GM12864 (cell line): ENCODE measurements around the gene GARIN3.

ENCODE experiments used
- DNase-seq: peaks from one replicate; pipeline ENCODE4 v3.0.0-alpha.2; 2011; ENCODE audit warnings: low read depth
- H3K4me3 ChIP-seq: 2 replicates; pipeline ENCODE4 v1.5.1; 2011; ENCODE audit warnings: mild to moderate bottlenecking, low read depth, low read length, control low read depth
- TF ChIP-seq, protein P1 (sequence below): IDR thresholded peaks from 2 replicates; pipeline ENCODE4 v1.5.1; 2011; ENCODE audit warnings: low read depth, mild to moderate bottlenecking, moderate library complexity, low read length, control low read depth, inconsistent platforms; ENCODE audit errors: missing control alignments

The GARIN3 gene

DNA sequence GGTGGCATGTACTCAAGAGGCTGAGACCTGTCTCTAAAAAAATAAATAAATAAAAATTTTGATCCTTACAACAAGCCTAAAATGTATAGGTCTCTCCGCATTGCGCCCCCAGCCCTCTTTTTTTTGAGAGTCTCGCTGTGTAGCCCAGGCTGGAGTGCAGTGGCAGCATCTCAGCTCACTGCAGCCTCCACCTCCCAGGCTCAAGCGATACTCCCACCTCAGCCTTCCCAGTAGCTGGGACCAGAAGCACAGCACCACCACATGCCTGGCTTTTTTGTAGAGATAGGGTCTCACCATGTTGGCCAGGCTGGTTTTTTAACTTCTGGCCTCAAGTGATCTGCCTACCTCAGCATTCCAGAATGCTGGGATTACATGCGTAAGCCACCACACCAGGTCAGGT is 2.2 kb upstream of the GARIN3 start:
- TF ChIP-seq, protein P1, sequence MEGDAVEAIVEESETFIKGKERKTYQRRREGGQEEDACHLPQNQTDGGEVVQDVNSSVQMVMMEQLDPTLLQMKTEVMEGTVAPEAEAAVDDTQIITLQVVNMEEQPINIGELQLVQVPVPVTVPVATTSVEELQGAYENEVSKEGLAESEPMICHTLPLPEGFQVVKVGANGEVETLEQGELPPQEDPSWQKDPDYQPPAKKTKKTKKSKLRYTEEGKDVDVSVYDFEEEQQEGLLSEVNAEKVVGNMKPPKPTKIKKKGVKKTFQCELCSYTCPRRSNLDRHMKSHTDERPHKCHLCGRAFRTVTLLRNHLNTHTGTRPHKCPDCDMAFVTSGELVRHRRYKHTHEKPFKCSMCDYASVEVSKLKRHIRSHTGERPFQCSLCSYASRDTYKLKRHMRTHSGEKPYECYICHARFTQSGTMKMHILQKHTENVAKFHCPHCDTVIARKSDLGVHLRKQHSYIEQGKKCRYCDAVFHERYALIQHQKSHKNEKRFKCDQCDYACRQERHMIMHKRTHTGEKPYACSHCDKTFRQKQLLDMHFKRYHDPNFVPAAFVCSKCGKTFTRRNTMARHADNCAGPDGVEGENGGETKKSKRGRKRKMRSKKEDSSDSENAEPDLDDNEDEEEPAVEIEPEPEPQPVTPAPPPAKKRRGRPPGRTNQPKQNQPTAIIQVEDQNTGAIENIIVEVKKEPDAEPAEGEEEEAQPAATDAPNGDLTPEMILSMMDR = no peak

DNA sequence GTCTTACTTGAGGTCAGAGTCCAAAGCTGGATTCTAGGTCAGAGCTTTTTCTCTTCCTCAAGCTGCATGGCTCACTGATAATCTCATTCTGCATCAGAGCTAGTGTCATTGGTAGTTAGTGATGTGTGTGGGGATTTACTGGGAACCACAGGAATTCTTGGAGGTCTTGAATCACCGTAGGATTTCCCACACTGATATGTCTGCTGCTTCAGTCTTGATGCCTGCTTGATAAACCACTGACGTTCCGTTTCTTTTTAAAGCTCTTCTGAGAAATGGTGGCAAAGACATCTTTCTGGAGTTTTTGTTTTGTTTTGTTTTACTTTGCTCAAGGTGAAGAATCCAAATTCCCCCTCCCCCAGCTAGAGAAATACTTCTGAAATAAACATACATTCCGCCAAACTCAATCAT is 1.2 kb upstream of the GARIN3 start:
- TF ChIP-seq, protein P1 = no peak
- no peak for DNase-seq
- H3K4me3 ChIP-seq = no peak overlapping the region

More for the DNA sequence above, 2.2 kb upstream of the GARIN3 start:
- no peak for DNase-seq
- H3K4me3 ChIP-seq = no peak overlapping the region

DNA sequence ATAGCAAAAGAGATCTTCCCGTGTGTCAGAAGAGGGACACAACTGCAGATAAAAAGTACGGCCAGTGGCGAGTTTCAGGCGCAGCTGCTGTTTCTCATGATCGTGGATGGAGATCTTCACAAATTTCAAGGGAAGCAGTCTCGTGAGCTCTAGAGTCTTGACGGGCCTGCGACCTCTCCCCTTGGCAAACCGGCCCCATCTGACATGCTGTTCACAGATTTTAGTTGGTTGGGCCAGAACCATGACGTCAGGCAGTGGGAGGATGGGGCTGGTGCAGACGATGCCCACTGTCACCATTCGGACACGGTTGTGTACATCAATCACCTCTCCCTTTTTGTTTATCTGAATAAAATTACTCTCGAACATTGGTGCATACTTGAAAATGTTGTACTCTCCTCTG is 396 bp downstream of the GARIN3 start:
- DNase-seq = no peak
- TF ChIP-seq, protein P1 = no peak

DNA sequence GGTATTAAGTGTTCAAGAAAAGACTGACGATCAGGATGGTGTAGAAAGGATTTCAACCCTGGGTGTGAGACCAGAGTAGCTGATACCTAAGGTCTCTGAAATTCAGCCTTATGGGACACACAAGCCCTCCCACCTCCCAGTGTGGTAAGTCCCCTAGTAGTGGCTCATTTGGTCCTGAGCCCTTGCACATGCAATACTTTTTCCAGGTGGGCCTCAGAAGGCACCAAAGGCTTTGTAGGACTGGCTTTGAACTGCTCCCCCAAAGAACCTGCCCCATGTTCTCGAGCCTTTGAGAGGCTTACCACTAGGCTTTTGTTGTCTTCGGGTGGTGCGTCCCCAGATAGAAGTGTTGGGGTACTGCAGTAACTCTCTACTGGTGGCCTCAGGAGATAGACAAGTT is 803 bp downstream of the GARIN3 start:
- no peak for DNase-seq
- H3K4me3 ChIP-seq = no peak overlapping the region
- TF ChIP-seq, protein P1 = no peak

More for the DNA sequence above, 396 bp downstream of the GARIN3 start:
- no peak overlapping the region for H3K4me3 ChIP-seq

DNA sequence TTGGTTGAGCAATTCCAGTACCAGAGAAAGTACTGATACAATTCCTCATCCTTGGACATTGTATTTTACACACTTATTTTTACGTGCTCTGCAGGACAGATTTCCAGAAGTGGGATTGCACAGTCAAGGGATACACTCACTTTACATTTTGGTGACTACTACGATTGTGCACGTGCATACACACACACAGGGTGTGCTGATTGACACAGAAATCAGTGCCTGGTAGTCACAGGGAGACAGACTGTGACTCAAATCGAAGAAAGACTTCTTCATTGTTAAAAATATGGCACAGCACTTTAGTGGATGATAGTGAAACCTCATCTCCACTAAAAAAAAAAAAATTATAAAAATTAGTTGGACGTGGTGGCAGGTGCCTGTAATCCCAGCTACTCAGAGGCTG is 1.5 kb downstream of the GARIN3 start:
- TF ChIP-seq, protein P1 = no peak
- H3K4me3 ChIP-seq = no peak overlapping the region
- no peak for DNase-seq

DNA sequence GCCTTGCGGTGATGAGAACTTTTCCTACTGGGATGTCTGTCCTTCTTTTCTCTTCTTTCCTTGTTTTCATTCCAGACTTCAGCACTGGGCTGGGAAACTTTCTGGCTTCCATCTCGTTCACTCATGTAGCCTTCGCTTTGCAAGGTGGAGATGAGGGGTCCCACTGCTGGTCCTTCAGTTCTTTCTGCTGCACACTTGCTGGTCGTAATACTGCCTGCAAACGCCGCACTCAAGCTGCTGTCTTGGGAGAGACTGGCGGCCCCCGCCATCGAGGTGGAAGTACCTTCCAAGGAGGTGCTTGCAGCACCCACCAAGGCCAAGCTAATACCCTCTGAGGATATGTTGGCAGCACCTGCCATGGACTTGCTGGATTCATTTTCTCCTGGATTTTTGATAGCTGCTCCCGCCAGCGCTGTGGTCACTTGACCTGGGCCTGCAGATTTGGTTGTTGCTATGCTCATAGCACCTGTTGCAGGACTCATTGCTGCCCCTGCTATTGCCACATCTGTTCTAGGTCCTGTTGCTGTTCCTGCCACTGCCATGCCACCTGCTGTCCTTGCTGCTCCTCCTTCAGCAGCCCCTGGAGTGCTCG is 3.0 kb downstream of the GARIN3 start:
- TF ChIP-seq, protein P1 = no peak
- DNase-seq = no peak
- H3K4me3 ChIP-seq = no peak overlapping the region

DNA sequence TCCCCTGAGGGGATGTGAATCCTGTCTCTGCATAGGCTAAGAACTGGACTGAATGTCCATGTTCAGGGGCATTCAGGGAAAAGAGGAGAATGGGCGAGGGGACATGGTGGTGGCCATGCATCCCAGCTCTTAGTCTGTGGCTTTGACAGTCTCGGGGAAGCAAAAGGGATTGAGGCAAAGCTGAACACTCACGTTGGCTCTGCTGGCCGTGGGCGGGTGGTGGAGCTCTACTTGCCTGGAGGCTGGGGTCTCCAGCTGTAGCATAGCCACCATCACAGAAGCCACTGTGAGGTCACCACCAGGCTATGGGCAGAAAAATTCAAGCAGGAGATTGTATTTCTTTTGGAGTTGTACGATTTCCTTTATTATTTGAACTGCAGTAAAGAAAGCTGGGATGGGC is 4.1 kb downstream of the GARIN3 start:
- DNase-seq = no peak
- H3K4me3 ChIP-seq = no peak overlapping the region
- TF ChIP-seq, protein P1 = no peak
